PC-9 (cell line): Measurements from ENCODE around the gene GORASP1. TPM values are rescaled to one million over a fixed set of nuclear protein-coding genes. Genes with fewer than 3 reads are reported as not detected.
"Not testable (repeated sequence)": the region's sequence is repeated elsewhere in the genome, so short reads cannot be mapped to it uniquely, and the experiment has no call there.

Experiments
- BruUV-seq: library from RNA; stranded (reverse); fragments of 400-500 nt; replicated peaks from 2 replicates; lab custom pipeline; 2021; lab: Mats Ljungman, UMichigan
- CTCF ChIA-PET: fragments of 300-600 bp; sonication (Branson Sonifier 250); formaldehyde crosslinking; loops from one replicate; lab custom pipeline; 2022; ENCODE audit warnings: antibody characterized with exemption; lab: Charles Lee
- POLR2A ChIA-PET: fragments of 300-600 bp; sonication (Branson Sonifier 250); formaldehyde crosslinking; loops from one replicate; lab custom pipeline; 2022; ENCODE audit warnings: antibody characterized with exemption; ENCODE audit not compliant: unreplicated experiment; lab: Charles Lee
- DNase-seq, 2 experiments: peaks; one replicate each; pipeline versions ENCODE4 v3.0.0 to v3.0.0-alpha.2; 2015 to 2022; ENCODE audit warnings: mixed read lengths in 1 of 2
- H2AFZ ChIP-seq: fragments of 200-600 bp; sonication (generic); 2 replicates; pipeline ENCODE4 v1.8.1; 2017; ENCODE audit warnings: antibody characterized with exemption
- H3F3A ChIP-seq: fragments of 200-600 bp; sonication (generic); 2 replicates; pipeline ENCODE4 v1.8.1; 2017; ENCODE audit warnings: antibody characterized with exemption, mild to moderate bottlenecking, low read depth; ENCODE audit not compliant: insufficient read depth
- H3K27ac ChIP-seq: fragments of 200-600 bp; sonication (generic); 2 replicates; pipeline ENCODE4 v1.6.1; 2016; ENCODE audit warnings: mixed run types
- H3K27me3 ChIP-seq: fragments of 200-600 bp; sonication (generic); 2 replicates; pipeline ENCODE4 v1.6.1; 2016; ENCODE audit warnings: low read depth, mixed run types; ENCODE audit not compliant: insufficient read depth
- H3K36me3 ChIP-seq: fragments of 200-600 bp; sonication (generic); 2 replicates; pipeline ENCODE4 v1.6.1; 2016; ENCODE audit warnings: low read depth, mixed run types
- H3K4me1 ChIP-seq: fragments of 200-600 bp; sonication (generic); replicated peaks from 2 replicates; pipeline ENCODE4 v1.6.1; 2016; ENCODE audit warnings: mixed run types; ENCODE audit not compliant: insufficient read depth
- H3K4me2 ChIP-seq: fragments of 200-600 bp; sonication (generic); 2 replicates; pipeline ENCODE4 v1.6.1; 2017; ENCODE audit warnings: mixed run types
- H3K4me3 ChIP-seq: fragments of 200-600 bp; sonication (generic); 2 replicates; pipeline ENCODE4 v1.6.1; 2016; ENCODE audit warnings: mixed run types
- H3K79me2 ChIP-seq: fragments of 200-600 bp; sonication (generic); 2 replicates; pipeline ENCODE4 v1.6.1; 2017; ENCODE audit warnings: low read depth, mixed run types
- H3K9me2 ChIP-seq: fragments of 200-600 bp; sonication (generic); 2 replicates; pipeline ENCODE4 v1.8.1; 2017; ENCODE audit warnings: mild to moderate bottlenecking; ENCODE audit not compliant: insufficient read depth
- H3K9me3 ChIP-seq: fragments of 200-600 bp; sonication (generic); 2 replicates; pipeline ENCODE4 v1.8.1; 2016; ENCODE audit warnings: low read depth; ENCODE audit not compliant: insufficient read depth
- H4K20me1 ChIP-seq: fragments of 200-600 bp; sonication (generic); 2 replicates; pipeline ENCODE4 v1.8.1; 2017; ENCODE audit not compliant: insufficient read depth
- EZH2 ChIP-seq: fragments of 200-600 bp; sonication (generic); IDR thresholded peaks from 2 replicates; pipeline ENCODE4 v1.8.0; 2017; ENCODE audit warnings: antibody characterized with exemption, low read depth
- intact Hi-C: fragments of 100-400 bp; cut with micrococcal nuclease; formaldehyde crosslinking; loops from one replicate; pipeline ENCODE4 v1.10.0; 2022; ENCODE audit not compliant: unreplicated experiment
- total RNA-seq: library from RNA; stranded (reverse); gene quantifications from 2 replicates; pipeline ENCODE4 v1.2.3, GENCODE V29; 2021
- TF ChIP-seq, protein P1 (sequence below): fragments of 200-600 bp; sonication (generic); conservative IDR thresholded peaks from 2 replicates; pipeline ENCODE4 v1.6.1; 2017; ENCODE audit warnings: mixed run types, antibody characterized with exemption, mild to moderate bottlenecking, moderate library complexity

GORASP1 gene
- total RNA-seq, 1 experiment from 2014 or later = 43.4 TPM

DNA sequence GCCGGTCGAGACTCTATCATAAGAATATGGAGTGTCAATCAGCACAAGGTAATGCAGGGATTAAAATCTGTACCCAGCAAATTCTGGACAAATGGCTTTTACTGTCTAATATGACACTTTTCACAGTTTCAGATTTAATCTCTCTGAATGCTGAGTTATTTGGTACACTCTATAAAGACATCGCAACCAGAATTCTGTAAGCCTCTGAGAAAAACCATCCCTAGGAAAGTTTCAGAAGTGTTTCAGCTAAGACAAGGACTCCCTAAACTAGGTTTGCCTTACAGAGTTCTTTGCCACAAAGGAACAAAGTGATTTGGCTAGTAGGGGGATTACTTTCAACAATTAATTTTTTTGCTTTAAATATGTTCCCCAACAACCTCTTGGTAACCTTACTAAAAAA lies 44.3 kb downstream of the GORASP1 start:
- Histone ChIP-seq H4K20me1 (peaks cover 14% of the 10 kb centered on the region), H3K27me3 (no peaks in the 10 kb centered on the region), H3K4me3 (no peak overlapping the region), H3K9me3 (no peaks in the 10 kb centered on the region), H3K4me1 (no peaks in the 10 kb centered on the region), H3K4me2 (no peak overlapping the region), H3K27ac (no peak overlapping the region), H3K9me2 (no peaks in the 10 kb centered on the region), H2AFZ (no peak overlapping the region), H3F3A (no peaks in the 10 kb centered on the region), H3K79me2 (no peaks in the 10 kb centered on the region; the same call in 1 of the 2 replicates), H3K36me3 (no peaks in the 10 kb centered on the region)
- BruUV-seq = no TSS peak
- intact Hi-C loops = no loop called here
- ChIA-PET POLR2A (no interaction called here), CTCF (no interaction called here)
- DNase-seq = no peak
- no peak for TF ChIP-seq EZH2
- TF ChIP-seq, protein P1, sequence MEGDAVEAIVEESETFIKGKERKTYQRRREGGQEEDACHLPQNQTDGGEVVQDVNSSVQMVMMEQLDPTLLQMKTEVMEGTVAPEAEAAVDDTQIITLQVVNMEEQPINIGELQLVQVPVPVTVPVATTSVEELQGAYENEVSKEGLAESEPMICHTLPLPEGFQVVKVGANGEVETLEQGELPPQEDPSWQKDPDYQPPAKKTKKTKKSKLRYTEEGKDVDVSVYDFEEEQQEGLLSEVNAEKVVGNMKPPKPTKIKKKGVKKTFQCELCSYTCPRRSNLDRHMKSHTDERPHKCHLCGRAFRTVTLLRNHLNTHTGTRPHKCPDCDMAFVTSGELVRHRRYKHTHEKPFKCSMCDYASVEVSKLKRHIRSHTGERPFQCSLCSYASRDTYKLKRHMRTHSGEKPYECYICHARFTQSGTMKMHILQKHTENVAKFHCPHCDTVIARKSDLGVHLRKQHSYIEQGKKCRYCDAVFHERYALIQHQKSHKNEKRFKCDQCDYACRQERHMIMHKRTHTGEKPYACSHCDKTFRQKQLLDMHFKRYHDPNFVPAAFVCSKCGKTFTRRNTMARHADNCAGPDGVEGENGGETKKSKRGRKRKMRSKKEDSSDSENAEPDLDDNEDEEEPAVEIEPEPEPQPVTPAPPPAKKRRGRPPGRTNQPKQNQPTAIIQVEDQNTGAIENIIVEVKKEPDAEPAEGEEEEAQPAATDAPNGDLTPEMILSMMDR = no peak

DNA sequence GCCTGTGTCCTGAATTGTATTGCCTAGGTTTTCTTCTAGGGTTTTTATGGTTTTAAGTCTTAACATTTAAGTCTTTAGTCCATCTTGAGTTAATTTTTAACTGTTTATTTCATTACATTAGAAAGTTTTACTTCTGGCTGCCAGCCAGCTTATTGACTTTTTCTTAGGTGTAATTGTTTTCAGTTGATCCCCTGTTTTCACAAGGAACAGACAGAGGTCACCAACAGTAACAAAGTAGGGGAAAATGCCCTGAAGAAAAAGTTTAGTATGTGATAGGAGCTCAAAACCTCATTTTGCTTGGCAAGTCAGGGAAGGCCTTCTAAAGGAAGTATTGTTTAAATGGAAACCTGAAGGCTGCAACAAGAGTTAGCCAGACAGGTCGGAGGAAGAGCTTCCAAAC lies 45.2 kb downstream of the GORASP1 start:
- Histone ChIP-seq H3K9me3 (no peaks in the 10 kb centered on the region), H2AFZ (no peak overlapping the region), H3K79me2 (no peaks in the 10 kb centered on the region; the same call in 1 of the 2 replicates), H3K4me1 (no peaks in the 10 kb centered on the region), H3F3A (no peaks in the 10 kb centered on the region), H3K4me2 (no peak overlapping the region), H3K4me3 (no peak overlapping the region), H4K20me1 (peaks cover 14% of the 10 kb centered on the region), H3K9me2 (no peaks in the 10 kb centered on the region), H3K27ac (no peak overlapping the region), H3K27me3 (no peaks in the 10 kb centered on the region), H3K36me3 (no peaks in the 10 kb centered on the region)
- ChIA-PET POLR2A (no interaction called here), CTCF (no interaction called here)
- intact Hi-C loops = no loop called here
- TF ChIP-seq EZH2 = no peak
- TF ChIP-seq, protein P1 = no peak
- BruUV-seq = no TSS peak
- DNase-seq = no peak

DNA sequence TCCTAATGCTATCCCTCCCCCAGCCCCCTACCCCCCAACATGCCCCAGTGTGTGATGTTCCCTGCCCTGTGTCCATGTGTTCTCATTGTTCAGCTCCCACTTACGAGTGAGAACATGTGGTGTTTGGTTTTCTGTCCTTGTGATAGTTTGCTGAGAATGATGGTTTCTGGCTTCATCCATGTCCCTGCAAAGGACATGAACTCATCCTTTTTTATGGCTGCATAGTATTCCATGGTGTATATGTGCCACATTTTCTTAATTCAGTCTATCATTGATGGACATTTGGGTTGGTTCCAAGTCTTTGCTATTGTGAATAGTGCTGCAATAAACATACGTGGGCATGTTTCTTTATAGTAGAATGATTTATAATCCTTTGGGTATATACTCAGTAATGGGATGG lies 46.2 kb downstream of the GORASP1 start:
- H3K9me2 ChIP-seq, H3K79me2 ChIP-seq, BruUV-seq, H3K27me3 ChIP-seq, H3K4me2 ChIP-seq, intact Hi-C loops, H3K4me3 ChIP-seq, H3K9me3 ChIP-seq, H2AFZ ChIP-seq, H3K36me3 ChIP-seq, POLR2A ChIA-PET, H3K4me1 ChIP-seq, H3K27ac ChIP-seq, H3F3A ChIP-seq, CTCF ChIA-PET, DNase-seq: not testable (repeated sequence)
- peaks cover 14% of the 10 kb centered on the region for H4K20me1 ChIP-seq

GRCh38 chr3:39056151-39056550 lies 51.3 kb downstream of the GORASP1 start:
- no TSS peak for BruUV-seq
- Histone ChIP-seq H3K9me3 (no peaks in the 10 kb centered on the region), H3K27me3 (no peaks in the 10 kb centered on the region), H3K9me2 (no peaks in the 10 kb centered on the region), H3F3A (no peaks in the 10 kb centered on the region), H3K79me2 (peaks cover 32% of the 10 kb centered on the region), H3K4me1 (peaks cover 7% of the 10 kb centered on the region), H3K4me2 (no peak overlapping the region), H3K4me3 (no peak overlapping the region), H2AFZ (no peak overlapping the region), H3K36me3 (no peaks in the 10 kb centered on the region), H3K27ac (no peak overlapping the region), H4K20me1 (peaks cover 6% of the 10 kb centered on the region; the same call in 1 of the 2 replicates)
- no peak for DNase-seq
- intact Hi-C loops = no loop called here
- TF ChIP-seq, protein P1 = no peak
- no peak for TF ChIP-seq EZH2
- ChIA-PET POLR2A (no interaction called here), CTCF (no interaction called here)
